HG03045 (cell line): ENCODE data around the gene MAPK1.
"Not testable (repeated sequence)": the region's sequence is repeated elsewhere in the genome, so short reads cannot be mapped to it uniquely, and the experiment has no call there.

Experiments
- ATAC-seq: cut with Tn5 transposase; IDR thresholded peaks from one replicate; pipeline ENCODE4 v1.9.1; 2021; ENCODE audit warnings: mild to moderate bottlenecking, moderate library complexity; ENCODE audit not compliant: unreplicated experiment

Gene MAPK1

DNA sequence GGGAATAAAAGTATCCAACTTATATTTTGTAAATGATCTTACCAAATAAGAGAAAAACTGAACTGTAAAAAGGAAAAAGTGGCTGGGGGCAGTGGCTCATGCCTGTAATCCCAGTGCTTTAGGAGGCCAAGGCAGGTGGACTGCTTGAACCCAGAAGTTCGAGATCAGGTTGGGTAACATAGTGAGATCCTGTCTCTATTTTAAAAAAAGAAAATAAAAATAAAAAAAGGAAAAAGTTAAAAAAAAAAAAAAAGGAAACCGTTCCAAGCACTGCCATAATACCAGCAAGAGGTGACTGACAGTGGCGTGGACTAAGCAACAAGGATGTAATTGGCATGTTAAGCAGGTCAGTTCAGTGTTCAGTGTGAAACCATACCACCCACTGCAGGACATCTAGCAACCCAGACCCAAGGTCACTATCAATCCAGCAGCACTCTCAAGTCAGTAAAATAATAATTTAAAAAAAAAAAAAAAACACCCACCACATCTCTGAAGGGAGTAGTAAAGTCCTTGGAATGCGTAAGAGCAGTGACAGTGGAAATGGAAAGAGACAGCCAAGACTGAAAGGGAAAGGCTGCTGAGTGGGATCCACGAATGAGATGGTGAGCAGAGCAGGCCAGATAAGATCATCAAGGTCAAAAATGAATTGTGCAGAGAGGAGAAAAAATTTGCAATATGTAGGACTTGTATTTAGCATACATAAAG, 43.6 kb downstream of the MAPK1 start:
- ATAC-seq = no peak

DNA sequence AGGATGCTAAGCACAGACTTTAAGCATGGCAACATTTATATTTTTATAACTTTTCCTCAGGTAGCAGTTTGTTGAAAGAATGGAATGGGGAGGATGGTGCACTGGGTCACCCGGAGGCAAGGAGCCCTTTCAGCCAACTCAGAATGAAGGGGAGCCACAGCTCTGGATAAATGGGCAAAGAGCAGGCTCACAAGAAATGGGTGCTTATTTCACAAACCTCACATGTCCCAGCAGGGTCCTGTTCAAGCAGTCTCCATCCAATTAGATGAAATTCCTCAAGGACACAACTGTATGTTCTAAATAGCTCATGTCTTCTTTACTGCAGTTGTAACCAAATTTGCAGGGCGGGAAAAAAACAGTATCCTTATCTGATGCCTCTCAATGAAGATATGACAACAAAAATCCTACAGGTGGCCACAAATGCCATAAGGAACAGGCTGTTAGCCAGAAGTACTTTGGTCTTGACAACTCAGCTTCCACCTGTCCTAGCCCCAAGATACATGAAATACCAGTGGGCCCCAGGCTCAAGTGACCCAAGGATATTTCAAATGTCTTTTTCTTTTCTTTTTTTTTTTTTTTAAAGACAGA, 48.2 kb downstream of the MAPK1 start:
- no peak for ATAC-seq

DNA sequence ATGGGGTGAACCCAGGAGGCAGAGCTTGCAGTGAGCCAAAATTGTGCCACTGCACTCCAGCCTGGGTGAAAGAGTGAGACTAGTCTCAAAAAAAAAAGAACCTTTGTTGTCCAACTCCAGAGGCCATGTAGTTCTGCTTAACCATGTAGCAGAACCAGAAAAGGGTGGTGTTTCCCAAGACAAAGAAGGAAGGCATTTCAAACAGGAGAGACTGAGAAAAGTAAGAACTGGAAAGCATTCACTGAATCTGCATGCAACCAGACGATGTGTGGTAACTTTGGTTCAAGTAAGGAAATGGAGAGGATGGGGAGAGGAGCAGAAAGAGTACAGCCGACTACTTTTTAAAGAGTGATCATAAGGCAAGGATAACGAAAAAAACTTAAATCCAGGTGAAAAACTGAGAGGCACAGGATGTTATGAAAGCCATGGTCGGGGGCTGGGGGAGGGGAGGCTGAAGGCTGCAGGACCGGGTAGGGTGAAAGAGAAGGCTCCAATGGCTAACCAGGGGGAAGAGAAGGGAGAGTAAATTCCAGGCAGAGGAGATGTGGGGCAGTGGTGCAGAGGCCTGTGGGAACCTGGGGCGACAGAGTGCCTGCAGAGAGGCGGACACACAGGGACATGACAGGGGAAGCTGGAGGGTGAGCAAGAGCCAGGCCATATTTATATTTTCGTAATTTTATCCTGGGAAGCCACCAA, 48.8 kb downstream of the MAPK1 start:
- no peak for ATAC-seq

GRCh38 chr22:21817497-21817853, 50.0 kb downstream of the MAPK1 start:
- not testable (repeated sequence) for ATAC-seq

DNA sequence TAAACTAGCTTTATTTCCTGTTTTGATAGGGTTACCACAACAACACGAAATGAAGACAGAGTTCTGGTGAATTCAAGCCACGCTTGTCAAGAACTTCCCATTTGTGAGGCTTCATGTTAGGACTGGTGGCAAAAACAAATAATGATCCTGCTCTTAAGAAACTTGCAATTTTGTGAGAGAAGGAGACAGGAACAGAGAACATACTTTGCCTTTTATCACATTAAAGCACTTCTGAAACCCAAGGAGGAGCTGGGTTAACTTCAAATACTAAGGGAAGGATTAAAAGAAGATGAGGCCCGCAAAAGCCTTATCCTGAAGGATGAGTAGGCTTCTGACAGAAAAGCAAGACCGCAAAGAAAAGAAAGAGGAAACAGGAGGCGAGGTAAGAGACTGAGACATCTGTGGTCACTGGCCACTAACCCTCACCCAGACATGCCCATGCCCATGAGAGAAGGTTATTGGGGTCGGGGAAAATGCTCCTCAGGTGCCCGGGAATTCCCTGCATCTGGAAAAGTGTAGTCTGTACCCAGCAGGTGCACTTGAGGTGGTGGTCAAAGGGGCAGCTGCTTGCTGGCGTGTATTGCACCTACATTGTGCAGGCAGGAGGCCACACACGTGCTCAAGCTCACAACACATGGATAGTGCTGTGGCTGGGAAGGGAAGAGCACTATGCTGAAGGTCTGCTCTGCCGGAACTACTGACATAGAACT, 50.5 kb downstream of the MAPK1 start:
- no peak for ATAC-seq

DNA sequence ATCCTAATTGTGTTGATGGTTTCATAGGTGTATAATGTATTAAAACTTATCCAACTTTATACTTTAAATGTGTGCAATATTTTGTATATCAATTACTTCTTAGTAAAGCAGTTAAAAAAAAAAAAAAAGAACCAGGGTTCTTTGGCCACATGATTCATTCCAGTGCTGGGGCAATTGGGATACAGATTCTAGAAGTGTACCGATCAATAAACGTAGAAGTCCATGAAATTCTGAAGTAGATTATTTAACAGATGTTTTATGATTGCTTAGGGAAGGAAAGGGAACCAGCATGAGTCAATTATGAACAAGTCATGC, 51.0 kb downstream of the MAPK1 start:
- ATAC-seq = no peak

DNA sequence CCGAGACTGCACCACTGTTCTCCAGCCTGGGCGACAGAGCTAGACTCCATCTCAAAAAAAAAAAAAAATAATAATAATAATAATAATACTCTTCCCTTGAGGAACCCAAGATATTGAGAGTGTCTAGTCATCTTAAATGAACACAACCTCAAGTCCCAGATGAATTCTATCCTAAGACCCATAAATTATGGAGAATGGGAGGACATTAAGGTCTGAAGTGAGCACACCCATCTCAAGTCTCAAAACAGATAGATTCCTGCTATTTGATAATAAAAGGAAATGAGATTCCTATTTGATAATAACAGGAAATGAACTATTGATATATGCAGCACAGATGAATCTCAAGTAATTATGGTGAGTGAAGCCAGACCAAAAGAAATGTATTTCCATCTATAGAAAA, 51.5 kb downstream of the MAPK1 start:
- ATAC-seq = no peak

GRCh38 chr22:21815357-21815756, 52.1 kb downstream of the MAPK1 start:
- ATAC-seq = no peak

DNA sequence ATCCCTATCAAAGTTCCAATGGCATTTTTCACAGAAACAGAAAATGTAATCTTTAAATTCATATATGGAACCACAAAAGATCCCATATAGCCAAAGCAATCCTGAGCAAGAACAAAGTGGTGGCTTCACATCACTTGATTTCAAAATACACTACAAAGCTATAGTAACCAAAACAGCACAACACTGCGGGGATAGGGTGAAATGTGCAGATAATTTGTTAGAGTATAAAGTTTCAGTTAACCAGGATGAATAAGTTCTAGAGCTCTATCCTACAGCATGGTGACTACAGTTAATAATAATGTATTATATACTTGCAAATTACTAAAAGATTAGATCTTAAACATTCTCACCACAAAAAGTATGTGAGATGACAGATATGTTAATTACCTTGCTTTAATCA, 55.5 kb downstream of the MAPK1 start:
- ATAC-seq = no peak

DNA sequence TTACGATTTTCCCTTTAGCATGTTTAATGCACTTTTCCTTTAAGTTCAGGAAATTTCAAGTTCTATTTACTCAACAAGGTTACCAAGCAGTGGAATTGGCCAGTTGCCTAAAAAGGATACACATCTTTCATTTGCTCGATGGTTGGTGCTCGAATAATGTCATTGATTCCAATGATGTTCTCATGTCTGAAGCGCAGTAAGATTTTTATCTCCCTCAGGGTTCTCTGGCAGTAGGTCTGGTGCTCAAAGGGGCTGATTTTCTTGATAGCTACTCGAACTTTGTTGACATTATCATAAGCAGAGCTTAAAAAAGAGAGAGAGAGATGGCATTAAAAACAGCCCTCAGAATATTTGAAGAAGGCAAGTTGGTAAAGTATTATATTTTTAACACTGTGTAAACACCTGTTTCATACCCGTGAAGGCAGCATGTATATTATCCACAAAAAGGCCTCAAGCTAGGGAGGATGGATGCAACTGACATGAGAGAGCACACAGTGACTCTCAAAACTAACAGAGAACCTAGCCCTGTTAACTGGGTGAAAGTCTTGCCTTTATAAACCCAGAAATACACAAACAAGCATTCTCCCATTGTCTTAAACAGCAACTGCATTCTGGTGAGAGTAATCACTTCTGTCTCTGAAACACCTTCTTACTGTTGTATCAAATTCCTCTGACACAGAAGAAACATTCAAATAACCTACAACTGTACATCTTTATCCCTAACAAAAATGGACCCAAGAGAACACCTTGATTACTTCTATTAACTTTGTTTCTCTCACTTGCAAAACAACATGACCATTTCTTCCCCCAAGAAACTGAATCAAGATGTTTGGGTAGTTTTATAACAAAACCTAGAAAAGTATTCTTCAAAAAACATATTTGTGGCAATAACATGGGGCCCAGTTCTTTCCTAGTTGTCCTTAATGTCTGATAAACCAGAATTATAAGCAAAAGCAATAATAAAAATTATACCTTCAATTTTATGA, 59.6 kb downstream of the MAPK1 start:
- ATAC-seq = no peak

- ATAC-seq = not testable (repeated sequence)
Measured at GRCh38 chr22:21805325-21805724, 62.1 kb downstream of the MAPK1 start.

DNA sequence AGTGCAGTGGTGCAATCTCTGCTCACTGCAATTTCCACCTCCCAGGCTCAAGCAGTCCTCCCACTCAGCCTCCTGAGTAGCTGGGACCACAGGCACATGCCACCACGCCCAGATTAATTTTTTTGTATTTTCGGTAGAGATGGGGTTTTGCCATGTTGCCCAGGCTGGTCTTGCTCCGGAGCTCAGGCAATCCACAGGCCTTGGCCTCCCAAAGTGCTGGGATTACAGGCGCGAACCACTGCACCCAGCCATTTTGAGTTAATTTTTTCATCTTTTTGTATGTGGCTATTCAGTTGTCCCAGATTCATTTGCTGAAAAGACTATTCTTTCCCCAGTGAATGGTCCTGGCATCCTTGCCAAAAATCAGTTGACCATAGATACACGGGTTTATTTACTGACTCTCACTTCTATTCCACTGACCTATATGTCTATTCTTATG, 63.6 kb downstream of the MAPK1 start:
- ATAC-seq = no peak

GRCh38 chr22:21802673-21803072, 64.8 kb downstream of the MAPK1 start:
- no peak for ATAC-seq

- no peak for ATAC-seq
Measured at GRCh38 chr22:21802056-21802455, 65.4 kb downstream of the MAPK1 start.

DNA sequence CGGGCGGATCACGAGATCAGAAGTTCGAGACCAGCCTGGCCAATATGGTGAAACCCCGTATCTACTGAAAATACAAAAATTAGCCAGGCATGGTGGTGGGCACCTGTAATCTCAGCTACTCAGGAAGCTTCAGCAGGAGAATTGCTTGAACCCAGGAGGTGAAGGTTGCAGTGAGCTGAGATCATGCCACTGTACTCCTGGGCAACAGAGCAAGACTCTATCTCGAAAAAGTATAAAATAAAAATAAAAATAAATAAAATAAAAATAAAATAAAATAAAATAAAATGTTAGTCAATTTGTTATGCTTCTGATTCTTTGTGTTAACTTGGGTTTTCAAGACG, 66.2 kb downstream of the MAPK1 start:
- not testable (repeated sequence) for ATAC-seq

DNA sequence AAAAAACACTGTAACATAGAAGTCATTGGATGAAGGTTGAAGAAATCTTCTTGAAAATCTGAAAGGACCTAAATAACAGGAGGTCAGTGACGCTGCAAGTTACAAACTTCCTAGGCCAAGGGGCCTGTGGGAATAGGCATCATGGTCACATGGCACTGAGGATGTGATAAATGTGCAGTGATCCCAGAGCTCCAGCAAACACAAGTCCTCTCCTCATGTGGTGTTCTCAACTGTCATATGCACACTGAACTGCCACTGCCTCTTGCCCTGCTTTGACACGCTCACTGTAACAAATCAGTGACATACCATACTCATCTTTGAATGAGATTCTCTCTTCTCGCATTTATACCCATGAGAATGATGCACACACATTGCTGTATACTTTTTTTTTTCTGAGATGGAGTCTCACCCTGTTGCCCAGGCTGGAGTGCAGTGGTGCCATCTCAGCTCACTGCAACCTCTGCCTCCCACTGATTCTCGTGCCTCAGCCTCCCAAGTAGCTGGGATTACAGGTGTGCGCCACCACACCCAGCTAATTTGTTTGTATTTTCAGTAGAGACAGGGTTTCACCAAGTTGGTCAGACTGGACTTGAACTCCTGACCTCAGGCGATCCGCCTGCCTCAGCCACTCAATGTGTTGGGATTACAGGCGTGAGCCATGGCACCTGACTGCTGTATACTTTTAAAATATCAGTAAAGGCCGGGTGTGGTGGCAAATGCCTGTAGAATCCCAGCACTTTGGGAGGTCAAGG, 66.7 kb downstream of the MAPK1 start:
- ATAC-seq = no peak

DNA sequence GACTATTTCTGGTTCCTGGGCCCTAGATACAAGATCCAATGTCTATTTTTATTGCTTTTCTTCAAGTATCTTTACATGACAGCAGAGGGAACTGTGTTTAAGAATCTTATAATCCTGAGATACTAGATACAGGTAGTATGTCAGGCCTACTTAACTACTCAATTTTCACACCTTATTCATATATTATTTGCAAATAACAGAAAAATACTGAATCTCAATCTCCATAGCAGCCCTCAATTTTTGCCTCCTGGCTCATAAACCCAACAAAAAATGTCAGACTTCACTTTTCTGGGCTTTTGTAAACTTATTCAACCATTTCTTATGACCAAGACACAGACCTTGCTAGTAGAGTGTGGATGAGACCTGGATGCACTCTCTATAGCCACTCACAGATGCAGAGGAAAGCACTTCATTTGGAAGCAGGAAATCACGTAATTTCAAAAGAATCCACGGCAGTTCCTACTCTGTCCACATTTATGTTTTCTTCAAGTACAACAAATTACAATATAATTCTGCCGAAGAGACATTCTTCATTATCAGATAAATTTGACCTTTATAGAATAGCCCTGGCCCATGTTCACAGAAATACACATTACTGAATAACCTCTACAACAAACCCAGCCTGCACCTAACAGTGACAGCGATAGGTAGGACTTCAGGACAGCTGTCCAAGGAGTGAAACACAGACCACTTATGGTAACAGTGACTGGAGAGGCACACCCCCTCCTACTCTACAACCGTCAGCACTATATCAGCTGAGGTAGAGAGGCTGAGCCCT, 69.8 kb downstream of the MAPK1 start:
- no peak for ATAC-seq

DNA sequence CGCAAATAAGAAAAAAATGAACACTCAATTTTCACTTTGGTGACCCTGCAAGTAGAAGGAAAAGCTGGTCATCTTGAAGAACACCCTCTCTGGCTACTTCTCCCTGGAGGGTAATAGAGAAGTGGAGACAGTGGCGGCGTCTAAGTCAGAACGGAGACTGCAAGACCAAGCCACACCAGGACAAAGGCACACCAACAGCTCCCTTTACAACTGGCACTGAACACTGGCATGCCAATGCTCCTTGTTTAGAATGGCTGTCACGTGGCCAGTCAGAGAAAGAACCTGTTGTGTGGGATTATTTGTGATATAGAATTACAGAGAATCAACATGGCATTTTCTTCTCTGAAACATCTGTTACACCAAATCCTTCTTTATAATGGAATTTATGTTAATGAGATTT, 70.6 kb downstream of the MAPK1 start:
- ATAC-seq = no peak

DNA sequence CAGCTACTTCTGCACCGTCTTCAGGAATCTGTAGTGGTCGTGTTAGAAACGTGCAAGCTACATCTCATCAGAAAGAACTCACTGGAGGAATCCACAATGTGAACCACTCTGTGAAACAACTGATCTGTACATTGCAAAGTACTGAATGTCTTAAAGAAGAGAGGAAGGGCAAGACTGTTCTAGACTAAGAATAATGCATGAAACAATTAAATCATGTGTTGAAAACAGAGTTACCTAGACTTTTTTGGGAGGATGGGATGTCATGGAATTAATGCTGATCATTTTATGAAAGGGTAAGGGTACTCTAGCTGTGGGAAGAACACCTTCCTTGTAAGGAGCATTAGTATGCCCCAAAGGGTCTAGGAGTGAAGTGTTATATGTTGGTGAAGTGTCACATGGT, 71.2 kb downstream of the MAPK1 start:
- no peak for ATAC-seq
